HG03196 (cell line): ENCODE data around the gene NDUFB6.
"Not testable (repeated sequence)": the region's sequence is repeated elsewhere in the genome, so short reads cannot be mapped to it uniquely, and the experiment has no call there.

Source experiments
- ATAC-seq: cut with Tn5 transposase; IDR thresholded peaks from one replicate; pipeline ENCODE4 v1.9.1; 2021; ENCODE audit not compliant: unreplicated experiment

NDUFB6 gene

DNA sequence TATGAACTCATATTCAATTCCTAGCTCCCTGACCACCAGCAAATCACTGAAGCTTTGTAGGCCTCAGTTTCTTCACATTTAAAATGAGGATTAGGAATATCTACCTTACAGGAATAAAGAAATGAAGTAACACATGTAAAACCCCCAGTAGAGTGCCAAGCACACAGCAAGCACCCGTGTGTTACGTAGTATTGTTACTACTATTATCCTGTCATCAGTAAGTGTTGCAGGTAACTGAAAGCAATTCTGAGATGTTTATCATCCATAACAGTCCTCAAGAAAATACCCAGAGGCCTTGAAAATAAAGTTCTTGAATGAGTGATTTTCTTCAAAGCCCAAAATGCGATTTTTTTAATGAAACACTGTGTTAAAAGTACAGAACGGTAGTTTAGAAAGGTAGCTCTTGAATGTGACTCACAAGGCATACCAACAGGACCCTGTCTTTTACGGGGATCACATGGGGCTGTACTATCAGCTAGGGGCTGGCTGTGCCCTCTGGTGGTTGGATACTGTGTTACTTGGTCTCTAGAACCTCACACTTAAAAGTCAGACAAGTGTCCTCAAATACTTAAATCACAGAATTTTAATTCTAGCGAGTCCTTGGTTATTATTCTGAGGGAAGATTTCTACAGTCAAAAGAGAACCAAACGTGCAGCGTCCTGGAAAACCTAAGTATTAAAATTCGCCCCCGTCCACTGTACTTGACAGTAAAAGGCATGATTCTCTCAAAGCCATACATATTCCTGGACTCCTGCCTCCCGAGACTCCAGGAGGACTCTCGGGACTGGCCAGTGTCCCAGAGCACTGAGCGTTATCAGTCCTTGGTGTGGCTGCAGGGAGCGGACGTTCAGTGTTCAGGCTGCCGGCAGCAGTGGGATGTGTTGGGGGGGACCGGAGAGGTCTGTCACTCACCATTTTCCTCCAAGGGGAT, 725 bp downstream of the NDUFB6 start:
- ATAC-seq, result peak; percentile 92

DNA sequence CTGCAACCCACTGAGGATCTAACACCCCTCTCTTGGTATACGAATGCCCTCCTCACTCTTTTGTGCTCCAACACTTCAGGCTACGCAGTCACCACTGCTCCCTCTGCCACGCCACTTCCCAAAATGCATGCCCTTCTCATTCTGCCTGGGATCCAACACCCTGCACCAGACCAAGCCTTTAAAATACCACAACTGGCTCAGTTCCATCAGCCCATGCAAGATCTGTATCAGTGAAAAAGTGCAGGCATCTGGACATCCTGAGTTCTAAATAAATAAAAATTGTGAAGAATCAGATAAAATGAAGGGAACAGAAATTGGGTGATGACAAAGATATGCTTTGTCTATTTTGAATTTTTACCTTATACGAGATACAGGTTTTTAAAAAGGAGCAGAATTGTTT, 2.7 kb downstream of the NDUFB6 start:
- ATAC-seq, result no peak

DNA sequence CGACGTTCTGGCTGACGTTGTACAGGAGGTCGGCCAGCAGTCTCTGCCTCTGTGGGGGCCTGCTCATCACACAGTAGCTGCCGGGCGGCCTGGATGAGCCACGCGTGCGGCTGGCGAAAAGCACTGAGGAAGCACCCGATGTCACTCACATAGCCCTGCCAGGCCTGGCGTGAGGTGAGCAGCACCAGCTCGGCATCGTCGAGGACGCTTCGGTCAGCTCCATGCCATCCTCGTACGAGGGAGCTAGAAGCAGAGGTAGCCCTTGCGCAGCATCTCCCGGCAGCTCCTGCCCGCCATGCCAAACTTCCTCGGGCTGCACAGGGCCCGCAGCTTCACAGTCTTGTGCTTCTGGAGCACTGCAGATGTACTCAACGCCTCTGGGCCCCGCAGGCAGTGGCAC, 6.2 kb downstream of the NDUFB6 start:
- ATAC-seq, result no peak

DNA sequence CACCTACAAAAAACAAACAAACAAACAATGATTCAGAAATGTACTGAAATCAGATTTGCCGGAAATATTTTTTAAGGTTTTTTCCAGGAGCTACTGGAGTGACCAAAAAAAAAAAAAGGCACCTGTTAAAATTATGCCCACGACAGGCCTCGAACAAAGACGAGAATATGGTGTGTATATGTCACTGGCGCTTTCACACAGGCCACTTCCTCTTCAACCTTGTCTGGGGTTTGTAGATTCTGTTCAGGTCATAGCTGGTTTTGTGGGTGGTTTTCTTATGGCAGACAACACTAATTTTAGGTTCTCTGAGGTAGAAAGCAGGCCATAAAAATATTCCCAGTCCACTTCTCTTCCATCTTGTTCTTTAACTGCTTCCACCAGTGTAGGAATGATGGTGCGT, 7.0 kb downstream of the NDUFB6 start:
- ATAC-seq, result no peak

DNA sequence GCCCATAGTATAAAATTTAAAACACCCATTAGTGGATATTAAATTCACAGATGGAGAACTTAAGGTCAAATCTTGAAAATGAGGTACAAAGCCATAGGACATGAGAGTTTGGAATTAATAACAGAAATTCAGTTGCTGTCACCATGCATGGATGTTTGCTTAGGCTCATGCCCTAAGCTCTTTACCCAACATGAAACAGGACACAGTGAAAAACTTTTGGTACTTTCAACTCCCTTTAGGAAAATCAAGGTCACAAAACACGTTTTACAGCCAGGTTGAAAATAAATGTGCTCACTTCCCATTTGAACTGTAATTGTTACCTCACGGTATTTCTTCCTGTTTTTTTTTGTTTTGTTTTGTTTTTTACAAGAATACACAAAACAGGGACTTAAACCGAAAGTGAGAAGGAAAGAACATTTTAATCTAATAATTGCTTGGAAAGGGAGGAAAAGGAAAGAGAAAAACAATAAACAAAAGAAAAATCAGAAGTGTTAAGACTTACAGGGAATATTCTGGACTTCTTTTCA, 14.5 kb downstream of the NDUFB6 start:
- no peak for ATAC-seq

DNA sequence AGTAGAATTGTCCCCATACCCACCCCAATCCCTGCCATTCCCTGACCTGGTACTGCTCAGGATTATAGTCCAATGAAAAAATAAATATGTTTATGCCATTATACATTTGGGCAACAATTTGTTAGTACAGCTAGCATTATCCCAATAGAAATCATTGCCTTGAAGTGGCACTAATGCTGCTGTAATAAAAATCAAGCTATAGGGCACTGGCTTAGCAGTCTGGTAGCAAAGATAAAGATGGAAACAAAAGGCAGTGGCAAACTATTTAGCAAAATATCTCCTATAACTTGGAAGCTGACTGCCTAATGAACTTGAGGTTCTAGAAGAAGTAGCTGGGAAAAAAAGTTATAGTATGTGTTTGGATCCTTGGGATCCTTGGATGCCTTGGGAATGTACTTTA, 18.4 kb downstream of the NDUFB6 start:
- no peak for ATAC-seq

DNA sequence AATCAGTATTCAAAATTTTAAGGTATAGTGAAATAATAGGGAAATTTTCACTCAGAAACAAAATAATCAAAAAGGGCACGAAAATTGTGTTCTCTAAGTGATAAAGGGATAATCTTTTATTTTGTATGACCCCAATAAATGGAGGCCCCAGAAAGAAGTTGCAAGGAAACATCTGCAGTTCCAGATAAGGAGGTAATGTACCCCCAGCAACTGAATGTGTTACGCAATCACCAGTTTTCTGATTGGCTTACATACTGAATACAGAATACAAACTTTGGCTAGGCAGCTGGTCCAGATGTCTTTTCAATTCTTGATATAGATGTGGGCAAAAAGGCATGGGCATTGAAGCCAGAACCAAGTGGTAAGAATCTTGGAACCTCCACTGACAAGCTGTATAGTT, 18.9 kb downstream of the NDUFB6 start:
- no peak for ATAC-seq

DNA sequence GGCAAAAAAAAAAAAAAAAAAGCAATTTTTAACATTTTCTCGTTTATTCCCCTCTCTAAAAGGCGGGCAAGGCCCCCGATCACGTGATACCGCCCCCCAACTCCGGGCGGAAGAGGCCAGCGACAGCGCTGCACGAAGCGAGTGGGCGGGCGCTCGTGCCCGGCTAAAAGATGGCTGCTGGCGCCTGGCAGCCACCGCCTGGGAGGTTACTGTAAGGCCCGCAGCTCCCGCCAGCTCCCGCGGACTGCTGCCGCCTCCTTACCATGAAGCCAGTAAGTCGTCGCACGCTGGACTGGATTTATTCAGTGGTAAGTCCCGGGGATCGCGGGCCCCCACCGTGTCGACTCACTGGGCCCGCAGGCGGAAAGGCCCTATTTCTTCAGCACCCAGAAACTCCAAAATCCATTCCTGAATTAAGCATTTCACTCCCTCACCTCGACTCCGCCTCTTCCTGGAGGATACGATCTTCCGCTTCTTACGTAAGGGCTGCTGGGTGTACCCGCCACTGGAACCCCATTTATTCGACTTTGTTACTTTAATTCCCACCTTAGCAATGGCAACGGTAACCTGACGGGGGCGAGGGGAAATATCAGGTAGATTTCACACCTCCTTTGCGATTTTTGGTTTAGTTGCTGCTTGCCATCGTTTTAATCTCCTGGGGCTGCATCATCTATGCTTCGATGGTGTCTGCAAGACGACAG, 20.6 kb downstream of the NDUFB6 start, which contains the start of the genes SMIM27 and TOPORS:
Gene SMIM27 (plus strand): TSS at position 156 of the 701 bp plus-strand sequence. CDS start 108 bp downstream, at position 264.
Gene TOPORS (minus strand): TSS at position 415 of the 701 bp plus-strand sequence. CDS start 150 bp downstream, at position 265.
- ATAC-seq, result peak; percentile 75

DNA sequence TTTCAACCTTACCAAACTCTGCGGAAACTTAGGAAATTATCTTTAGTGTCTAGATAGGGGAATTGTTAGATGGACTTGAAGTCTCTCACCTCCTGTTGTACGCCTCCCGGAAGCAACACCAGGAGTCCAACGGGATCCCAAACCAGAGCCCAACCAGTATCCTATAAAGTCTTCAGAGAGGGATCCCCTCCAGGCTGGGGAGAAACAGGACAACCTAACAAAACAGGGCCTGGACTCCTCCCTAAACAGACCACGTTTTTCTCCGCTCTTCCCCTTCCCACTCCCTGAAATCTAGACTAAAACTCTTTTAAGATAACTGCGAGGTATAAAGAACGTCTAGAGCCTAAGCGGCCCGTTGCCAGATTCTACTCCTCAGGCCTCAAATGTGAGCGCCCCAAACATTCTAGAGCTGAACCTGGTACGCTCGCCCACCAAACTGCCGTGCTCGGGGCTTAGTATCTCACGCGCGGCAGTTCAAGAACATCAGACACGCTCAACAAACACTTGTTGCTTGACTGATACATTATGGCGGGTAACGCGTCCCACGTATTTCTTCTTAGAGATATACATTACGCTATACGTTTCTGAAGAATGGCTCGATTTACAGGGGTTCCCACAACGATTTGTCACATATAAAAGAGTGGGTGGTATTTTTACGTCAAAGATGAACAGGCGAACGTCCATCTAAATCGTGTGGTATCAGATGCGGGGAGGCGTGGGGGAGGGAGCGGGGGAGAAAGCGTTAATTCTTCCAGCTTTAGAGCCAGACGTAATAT, 21.5 kb downstream of the NDUFB6 start:
- ATAC-seq, result peak; percentile 4

DNA sequence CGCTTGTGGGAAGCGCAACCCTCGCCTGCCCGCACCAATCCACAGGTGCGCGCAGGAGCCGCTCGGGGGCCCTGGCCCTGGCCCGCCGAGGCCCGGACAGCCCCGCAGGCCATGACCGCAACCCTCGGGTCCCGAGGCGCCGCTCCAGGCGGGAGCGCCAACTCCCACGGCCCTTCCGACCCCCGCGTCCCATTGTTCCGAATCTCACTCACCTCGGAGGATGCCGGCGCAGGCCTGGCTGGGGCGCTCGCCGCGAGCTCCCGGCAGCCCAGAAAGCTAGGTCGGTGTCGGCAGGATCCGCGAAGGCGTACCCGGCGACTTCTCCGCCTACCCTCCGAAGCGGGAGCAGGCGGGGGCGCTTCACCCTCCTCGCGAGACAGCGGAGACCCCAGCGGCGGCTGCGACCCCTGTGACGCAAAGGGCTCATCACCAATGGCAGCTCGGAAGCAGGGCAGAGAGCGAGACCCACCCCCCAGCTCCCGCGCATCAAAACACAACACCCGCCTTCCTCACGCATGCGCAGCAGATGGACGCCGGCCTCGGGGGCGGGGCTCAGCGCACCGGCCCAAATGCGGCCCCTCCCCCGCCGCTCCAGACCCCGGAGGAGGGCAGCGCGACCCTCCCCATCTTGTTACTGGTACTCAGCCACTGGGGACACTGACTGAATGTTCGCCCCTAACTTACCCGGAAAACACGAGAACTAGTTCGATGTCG, 22.2 kb downstream of the NDUFB6 start:
- ATAC-seq, result peak; percentile 71

DNA sequence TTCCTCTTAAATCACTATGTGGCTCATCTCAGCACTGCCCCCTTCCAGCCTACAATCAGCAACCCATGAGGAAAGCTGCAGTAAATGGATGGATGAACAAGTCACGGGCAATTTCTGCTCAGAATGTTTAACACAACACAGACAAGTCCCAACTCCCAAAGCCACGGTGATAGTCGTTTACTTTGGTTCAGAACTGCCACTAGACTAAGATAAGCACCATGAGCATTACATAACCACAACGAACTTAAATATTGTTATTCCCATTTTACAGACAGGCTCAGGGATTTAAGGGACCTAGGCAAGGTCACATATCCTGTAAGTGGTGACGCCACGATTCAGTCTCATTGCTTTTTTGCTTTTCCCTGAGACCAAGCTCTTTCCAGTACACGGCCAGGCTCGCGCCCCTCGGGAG, 22.8 kb downstream of the NDUFB6 start:
- no peak for ATAC-seq

DNA sequence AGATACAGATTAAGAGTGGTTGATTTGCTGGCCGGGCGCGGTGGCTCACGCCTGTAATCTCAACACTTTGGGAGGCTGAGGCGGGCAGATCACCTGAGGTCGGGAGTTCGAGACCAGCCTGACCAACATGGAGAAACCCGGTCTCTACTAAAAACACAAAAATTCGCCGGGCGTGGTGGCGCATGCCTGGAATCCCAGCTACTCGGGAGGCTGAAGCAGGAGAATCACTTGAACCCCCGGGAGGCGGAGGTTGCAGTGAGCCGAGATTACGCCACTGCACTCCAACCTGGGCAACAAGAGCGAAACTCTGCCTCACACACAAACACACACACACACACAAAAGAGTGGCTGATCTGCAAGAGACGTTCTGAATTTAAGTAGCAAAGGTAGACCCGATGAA, 24.7 kb downstream of the NDUFB6 start:
- not testable (repeated sequence) for ATAC-seq

DNA sequence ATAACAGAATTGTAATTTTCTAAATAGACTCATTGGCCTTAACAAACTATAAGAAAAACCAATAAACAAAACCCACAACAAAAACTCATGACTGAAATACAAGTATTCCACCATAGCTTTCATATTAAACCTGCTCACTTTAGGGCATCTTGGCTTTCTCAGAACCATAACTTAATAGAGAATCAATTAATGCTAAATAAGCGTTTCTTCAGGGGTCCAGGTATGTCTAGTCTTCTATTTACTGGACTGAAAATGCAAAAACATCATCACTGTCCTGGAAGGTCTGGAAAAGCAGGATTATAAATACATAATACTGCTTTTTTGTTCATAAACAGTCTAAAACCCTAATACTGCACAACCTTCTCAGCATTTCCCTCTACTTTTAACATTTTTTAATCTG, 27.1 kb downstream of the NDUFB6 start:
- no peak for ATAC-seq

DNA sequence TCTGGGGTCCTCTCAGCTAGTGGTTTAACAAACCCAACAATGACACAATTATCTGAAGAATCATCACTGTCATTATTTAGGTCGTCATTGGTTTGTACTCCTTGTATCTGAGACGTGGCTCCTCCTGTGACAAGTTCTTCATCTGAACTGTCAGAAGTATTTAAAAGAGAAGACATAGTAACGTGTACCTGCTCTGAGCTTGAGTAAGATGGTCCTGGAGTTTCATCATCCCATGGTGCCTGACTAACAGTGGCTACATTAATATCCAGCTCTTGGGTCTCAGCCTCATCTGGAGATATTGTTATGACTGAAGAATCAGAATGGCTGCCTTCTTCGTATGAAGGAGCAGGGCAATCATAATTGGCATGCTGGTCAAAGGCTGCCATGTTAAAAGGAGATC, 29.9 kb downstream of the NDUFB6 start:
- ATAC-seq, result no peak

DNA sequence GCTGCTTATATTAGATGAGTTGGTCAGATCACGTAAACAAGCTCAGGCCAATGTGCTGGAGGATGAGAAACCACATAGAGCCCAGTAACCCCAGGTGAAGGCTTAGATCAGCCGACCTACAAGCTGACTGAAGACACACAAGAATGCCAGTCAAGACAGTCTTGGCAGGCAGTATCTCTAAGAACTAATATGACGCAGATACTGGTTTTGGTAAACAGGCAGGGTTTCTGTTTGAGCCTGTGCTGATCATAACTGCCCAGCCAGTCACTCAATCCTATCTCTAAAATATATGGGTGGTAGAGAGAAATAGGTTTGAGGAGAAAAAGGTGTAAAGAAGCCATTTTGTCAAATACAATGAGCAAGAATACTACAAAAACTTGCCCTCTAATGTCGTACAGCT, 39.1 kb downstream of the NDUFB6 start:
- no peak for ATAC-seq

DNA sequence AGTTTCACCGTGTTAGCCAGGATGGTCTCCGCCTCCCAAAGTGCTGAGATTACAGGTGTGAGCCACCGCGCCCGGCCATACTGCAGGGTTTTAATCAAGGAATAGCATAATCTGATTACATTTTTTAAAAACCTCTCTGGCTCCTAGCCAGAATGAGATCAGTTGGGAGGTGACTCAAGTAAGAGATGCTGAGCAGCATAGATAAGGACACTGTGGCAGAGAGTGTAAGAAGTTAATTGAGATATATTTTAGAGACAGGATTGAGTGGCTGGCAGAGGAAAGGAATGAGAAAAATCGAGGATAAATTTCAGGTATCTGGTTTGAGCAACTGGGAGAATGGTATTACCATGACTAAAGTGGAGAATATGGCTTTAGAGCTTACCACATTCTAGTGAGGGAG, 39.6 kb downstream of the NDUFB6 start:
- no peak for ATAC-seq

DNA sequence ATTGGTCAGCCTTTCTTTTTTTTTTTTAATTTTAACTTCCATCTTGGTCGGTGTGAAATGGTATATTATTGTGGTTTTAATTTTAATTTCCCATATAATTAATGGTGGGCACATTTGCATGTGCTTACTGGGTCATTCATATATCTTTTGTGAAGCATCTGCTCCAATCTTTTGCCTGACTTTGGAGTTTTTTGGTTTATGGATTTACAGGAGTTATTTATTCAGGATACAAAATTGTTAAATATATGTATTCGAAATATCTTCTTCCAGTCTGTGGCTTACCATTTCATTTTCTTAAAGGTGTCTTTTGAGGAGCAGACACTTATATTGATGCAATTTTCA, 46.3 kb downstream of the NDUFB6 start:
- no peak for ATAC-seq

DNA sequence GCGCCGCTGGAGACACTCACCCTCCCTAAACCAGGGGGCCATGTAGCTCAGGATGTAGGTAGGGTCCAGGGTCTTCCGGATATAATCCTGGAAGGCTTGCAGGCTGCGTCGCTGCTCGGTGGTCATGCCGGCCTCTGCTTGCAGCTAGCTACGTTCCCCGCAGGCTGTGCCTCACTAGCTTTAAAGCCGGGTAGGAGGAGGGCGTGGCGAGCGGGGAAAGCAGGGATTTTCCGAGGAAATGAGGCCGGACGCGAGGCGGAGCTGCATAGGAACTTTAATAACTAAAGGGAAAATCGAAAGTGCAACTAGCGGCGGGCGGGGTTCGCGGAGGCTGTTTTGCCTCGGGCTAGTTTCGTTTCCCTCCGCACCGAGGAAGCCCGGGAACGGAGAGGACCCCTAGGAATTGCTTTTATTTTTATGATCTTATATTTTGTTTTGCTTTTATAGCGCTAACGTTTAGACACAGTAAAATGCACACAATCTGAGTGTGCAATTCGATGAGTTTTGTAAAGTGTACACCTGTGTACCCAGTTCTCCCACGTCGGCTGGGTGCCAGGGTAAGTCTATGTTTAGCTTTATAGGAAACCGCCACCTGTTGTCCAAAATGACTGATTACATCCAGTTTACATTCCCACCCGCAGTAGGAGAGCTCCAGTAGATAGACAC, 46.8 kb downstream of the NDUFB6 start, which contains the start of gene RIGI:
Gene RIGI (minus strand): TSS at position 156 of the 666 bp plus-strand sequence. CDS start 30 bp downstream, at position 126.
- peak; percentile 76 for ATAC-seq

DNA sequence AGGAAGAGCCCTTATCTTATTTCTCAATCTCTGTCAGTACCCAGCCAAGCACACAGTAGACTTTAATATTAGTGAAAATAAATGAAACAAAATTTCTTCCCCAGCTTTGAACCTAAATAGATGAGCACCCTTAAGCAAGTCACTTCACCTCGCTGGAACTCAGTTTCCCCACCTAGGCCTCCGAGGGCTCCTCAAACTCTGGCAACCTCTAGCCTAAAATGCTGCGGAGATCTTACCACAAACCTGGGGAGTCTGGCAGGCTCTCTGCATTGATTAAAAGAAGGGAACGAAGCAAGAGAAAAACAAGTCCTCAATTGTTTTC, 47.3 kb downstream of the NDUFB6 start:
- peak; percentile 10 for ATAC-seq
